SH-SY5Y (cell line): ENCODE results near the gene C1QTNF8.

Experiments used
- GATA2 ChIP-seq: IDR thresholded peaks from 2 replicates; pipeline ENCODE4 v1.6.1; 2011; ENCODE audit warnings: mild to moderate bottlenecking, low read depth, low read length
- GATA3 ChIP-seq: IDR thresholded peaks from 2 replicates; pipeline ENCODE4 v1.6.1; 2011; ENCODE audit warnings: low read depth, mild to moderate bottlenecking, low read length, moderate library complexity

DNA sequence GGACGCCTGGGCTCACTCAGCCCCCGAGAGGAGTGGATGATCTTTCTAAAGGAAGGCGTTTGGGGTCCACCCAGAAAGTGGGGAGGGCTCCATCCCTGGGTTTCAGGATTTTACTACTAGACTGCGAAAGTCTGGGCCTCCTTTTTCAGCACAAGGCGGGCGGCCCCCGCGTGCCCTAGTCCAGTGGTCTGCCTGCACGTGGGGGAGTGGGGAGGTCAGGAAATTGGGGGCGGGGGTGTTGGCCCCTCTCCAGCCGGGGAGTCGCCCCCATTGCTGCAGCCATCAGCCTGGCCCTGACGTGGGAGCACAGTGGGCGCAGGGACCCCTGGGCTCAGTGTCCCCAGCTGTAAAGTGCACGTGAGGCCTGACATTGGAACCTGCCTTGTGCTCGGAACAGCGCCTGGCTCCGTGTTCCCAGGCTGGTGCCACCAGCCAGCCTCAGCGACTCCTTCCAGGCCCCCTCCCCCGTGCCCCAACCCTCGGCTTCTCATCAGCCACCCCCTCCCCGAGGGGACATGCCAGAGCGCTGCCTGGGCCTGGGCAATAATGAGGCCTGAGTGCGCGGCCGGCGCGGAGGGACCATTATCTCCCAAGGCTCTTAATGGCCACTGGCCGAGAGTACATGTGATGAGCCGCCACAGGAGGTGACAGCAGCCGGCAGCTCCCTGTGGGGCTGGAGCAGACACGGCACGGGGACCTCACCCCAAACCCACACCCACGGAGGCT, 2.4 kb upstream of the C1QTNF8 start:
- no peak for TF ChIP-seq GATA3
- no peak for TF ChIP-seq GATA2
